IMR-90 (cell line): ENCODE measurements around the gene CHDH.

Experiments used
- BHLHE40 ChIP-seq: fragments of 150-350 bp; IDR thresholded peaks from 2 replicates; pipeline ENCODE4 v1.6.1; 2016; ENCODE audit warnings: mild to moderate bottlenecking, low read depth, low read length
- CEBPB ChIP-seq: IDR thresholded peaks from 2 replicates; pipeline ENCODE4 v1.6.1; 2012; ENCODE audit warnings: low read depth, low read length, improper control_type of control experiment
- CHD1 ChIP-seq: IDR thresholded peaks from 2 replicates; pipeline ENCODE4 v1.6.1; 2012; ENCODE audit warnings: low read depth, low read length, improper control_type of control experiment
- CTCF ChIP-seq: conservative IDR thresholded peaks from 2 replicates; pipeline ENCODE4 v1.5.1; 2012; ENCODE audit warnings: mild to moderate bottlenecking, low read depth, low read length, improper control_type of control experiment
- ELK1 ChIP-seq: fragments of 150-350 bp; IDR thresholded peaks from 2 replicates; pipeline ENCODE4 v1.6.1; 2016; ENCODE audit warnings: low read depth, mild to moderate bottlenecking, low read length, moderate library complexity, borderline replicate concordance
- FOS ChIP-seq: fragments of 150-350 bp; IDR thresholded peaks from 2 replicates; pipeline ENCODE4 v1.6.1; 2016; ENCODE audit warnings: low read depth, low read length
- MAZ ChIP-seq: IDR thresholded peaks from 2 replicates; pipeline ENCODE4 v1.6.1; 2012; ENCODE audit warnings: low read depth, mild to moderate bottlenecking, low read length, improper control_type of control experiment, moderate library complexity, borderline replicate concordance
- POLR2A ChIP-seq: IDR thresholded peaks from 2 replicates; pipeline ENCODE4 v1.6.1; 2012; ENCODE audit warnings: mild to moderate bottlenecking, low read depth, low read length
- RAD21 ChIP-seq: IDR thresholded peaks from 2 replicates; pipeline ENCODE4 v1.6.1; 2012; ENCODE audit warnings: low read length, improper control_type of control experiment
- RCOR1 ChIP-seq: IDR thresholded peaks from 2 replicates; pipeline ENCODE4 v1.6.1; 2012; ENCODE audit warnings: mild to moderate bottlenecking, low read length, improper control_type of control experiment; ENCODE audit not compliant: insufficient replicate concordance
- RFX5 ChIP-seq: IDR thresholded peaks from 2 replicates; pipeline ENCODE4 v1.8.0; 2012; ENCODE audit warnings: low read depth, mild to moderate bottlenecking, low read length, moderate library complexity
- SMC3 ChIP-seq: fragments of 150-350 bp; IDR thresholded peaks from 2 replicates; pipeline ENCODE4 v1.6.1; 2016; ENCODE audit warnings: low read depth, mild to moderate bottlenecking, antibody characterized with exemption, low read length, moderate library complexity
- USF2 ChIP-seq: fragments of 150-350 bp; IDR thresholded peaks from 2 replicates; pipeline ENCODE4 v1.6.1; 2017; ENCODE audit warnings: mild to moderate bottlenecking, antibody characterized with exemption, low read length, low read depth

GRCh38 chr3:53764026-53764775 is 82.0 kb downstream of the CHDH start:
- TF ChIP-seq CTCF (no peak), MAZ (no peak), RCOR1 (no peak), POLR2A (no peak), RAD21 (no peak), CEBPB (no peak), CHD1 (no peak), RFX5 (no peak), SMC3 (no peak), BHLHE40 (no peak), USF2 (no peak), ELK1 (no peak), FOS (no peak)
